ENCODE data around the gene KRTAP10-8.
"Not testable (repeated sequence)": the region's sequence is repeated elsewhere in the genome, so short reads cannot be mapped to it uniquely, and the experiment has no call there.

KRTAP10-8 gene

DNA sequence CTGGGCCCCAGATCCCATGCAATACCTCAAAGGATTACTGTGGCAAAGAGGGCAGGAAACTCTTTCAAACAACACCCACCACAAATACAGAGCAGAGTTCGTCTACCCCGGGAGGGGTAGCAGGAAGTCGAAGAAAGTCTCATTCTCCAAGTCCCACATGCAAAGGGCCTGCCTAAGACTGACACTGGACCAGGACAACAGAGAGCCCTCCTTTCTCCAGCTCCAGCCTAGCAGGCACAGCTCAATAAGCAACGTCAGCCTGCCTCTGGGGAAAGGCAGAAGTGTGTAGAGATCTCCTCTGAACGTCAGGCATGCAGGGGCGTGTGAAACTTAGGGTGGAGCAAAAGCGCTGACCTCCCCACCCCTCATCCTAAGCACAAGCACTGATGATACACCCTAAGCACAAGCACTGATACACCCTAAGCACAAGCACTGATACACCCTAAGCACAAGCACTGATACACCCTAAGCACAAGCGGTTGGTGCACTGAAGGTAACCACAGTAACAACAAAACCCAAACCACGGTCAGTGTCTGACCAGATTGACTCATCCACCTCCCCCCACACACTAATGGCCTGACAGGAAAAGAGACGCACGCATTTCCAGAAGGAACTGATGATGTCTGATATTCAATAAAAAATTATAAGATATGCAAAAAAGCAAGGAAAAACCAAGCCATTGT, 47.2 kb downstream of the KRTAP10-8 start:
- H3K27me3 ChIP-seq: peaks cover 11% of the 10 kb centered on the region; the same call in 1 of the 2 replicates
- H3K36me3 ChIP-seq: no peaks in the 10 kb centered on the region
- no peak overlapping the region for H3K4me3 ChIP-seq (ENCODE audit: low read depth, low read length)
- no peaks in the 10 kb centered on the region for H3K9me3 ChIP-seq
- no peak for DNase-seq
- TF ChIP-seq, protein P1, sequence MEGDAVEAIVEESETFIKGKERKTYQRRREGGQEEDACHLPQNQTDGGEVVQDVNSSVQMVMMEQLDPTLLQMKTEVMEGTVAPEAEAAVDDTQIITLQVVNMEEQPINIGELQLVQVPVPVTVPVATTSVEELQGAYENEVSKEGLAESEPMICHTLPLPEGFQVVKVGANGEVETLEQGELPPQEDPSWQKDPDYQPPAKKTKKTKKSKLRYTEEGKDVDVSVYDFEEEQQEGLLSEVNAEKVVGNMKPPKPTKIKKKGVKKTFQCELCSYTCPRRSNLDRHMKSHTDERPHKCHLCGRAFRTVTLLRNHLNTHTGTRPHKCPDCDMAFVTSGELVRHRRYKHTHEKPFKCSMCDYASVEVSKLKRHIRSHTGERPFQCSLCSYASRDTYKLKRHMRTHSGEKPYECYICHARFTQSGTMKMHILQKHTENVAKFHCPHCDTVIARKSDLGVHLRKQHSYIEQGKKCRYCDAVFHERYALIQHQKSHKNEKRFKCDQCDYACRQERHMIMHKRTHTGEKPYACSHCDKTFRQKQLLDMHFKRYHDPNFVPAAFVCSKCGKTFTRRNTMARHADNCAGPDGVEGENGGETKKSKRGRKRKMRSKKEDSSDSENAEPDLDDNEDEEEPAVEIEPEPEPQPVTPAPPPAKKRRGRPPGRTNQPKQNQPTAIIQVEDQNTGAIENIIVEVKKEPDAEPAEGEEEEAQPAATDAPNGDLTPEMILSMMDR (IDR thresholded peaks at IDR 0.05; ENCODE audit: low read depth, low read length): no peak
- no peaks in the 10 kb centered on the region for H3K4me1 ChIP-seq

DNA sequence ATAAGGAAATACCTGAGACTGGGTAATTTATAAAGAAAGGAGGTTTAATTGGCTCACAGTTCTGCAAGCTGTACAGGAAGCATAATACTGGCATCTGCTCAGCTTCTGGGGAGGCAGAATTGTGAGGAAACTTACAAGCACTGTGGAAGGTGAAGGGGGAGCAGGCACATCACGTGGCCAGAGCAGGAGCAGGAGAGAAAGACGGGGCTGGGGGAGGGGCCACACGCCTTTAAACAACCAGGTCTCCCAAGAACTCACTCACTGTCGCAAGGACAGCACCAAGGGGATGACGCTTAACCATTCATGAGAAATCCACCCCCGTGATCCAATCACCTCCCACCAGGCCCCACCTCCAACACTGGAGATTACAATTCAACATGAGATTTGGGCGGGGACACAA, 49.7 kb downstream of the KRTAP10-8 start:
- H3K27me3 ChIP-seq: peaks cover 11% of the 10 kb centered on the region; the same call in 1 of the 2 replicates
- H3K4me3 ChIP-seq (ENCODE audit: low read depth, low read length); H3K9me3 ChIP-seq; DNase-seq; H3K36me3 ChIP-seq; H3K4me1 ChIP-seq: not testable (repeated sequence)

All from BE2C (cell line).